Fibroblast of mammary gland (primary cell): ENCODE data around the gene DNAH8.
A peak's percentile ranks its signal among the peaks of the same experiment; 100 is the strongest.

ENCODE experiments used
- DNase-seq: peaks from one replicate; pipeline ENCODE4 v3.0.0-alpha.2; 2010; ENCODE audit warnings: low read depth
- H3K4me3 ChIP-seq: 2 replicates; pipeline ENCODE4 v1.5.1; 2011; ENCODE audit warnings: low read depth, mild to moderate bottlenecking, low read length, moderate library complexity; ENCODE audit not compliant: control insufficient read depth
- CTCF ChIP-seq: conservative IDR thresholded peaks from 2 replicates; pipeline ENCODE4 v1.5.1; 2011; ENCODE audit warnings: low read depth, low read length, inconsistent platforms; ENCODE audit not compliant: control insufficient read depth, insufficient read depth

The DNAH8 gene

GRCh38 chr6:38857815-38858214 lies 142.7 kb downstream of the DNAH8 start:
- TF ChIP-seq CTCF: no peak

GRCh38 chr6:38860041-38860440 lies 144.9 kb downstream of the DNAH8 start:
- H3K4me3 ChIP-seq: no peak overlapping the region
- no peak for TF ChIP-seq CTCF
- no peak for DNase-seq

More at GRCh38 chr6:38857815-38858214, 142.7 kb downstream of the DNAH8 start:
- DNase-seq: no peak
- no peak overlapping the region for H3K4me3 ChIP-seq

GRCh38 chr6:38861926-38862401 lies 146.9 kb downstream of the DNAH8 start:
- no peak for DNase-seq
- TF ChIP-seq CTCF: no peak
- no peak overlapping the region for H3K4me3 ChIP-seq

- H3K4me3 ChIP-seq: no peak overlapping the region
- no peak for DNase-seq
- no peak for TF ChIP-seq CTCF
Measured at GRCh38 chr6:38865521-38866174, 150.5 kb downstream of the DNAH8 start.

- DNase-seq: no peak
- TF ChIP-seq CTCF: no peak
Measured at GRCh38 chr6:38867726-38868125, 152.6 kb downstream of the DNAH8 start.

GRCh38 chr6:38871741-38872568 lies 156.8 kb downstream of the DNAH8 start:
- H3K4me3 ChIP-seq: no peak overlapping the region
- peak; percentile 50 for DNase-seq
- TF ChIP-seq CTCF: peak; percentile 98

More at GRCh38 chr6:38867726-38868125, 152.6 kb downstream of the DNAH8 start:
- H3K4me3 ChIP-seq: no peak overlapping the region
